GM13976 (cell line): ENCODE measurements around the gene KIAA1586.

ENCODE experiments used
- DNase-seq: peaks from one replicate; pipeline ENCODE4 v3.0.0; 2012; ENCODE audit warnings: low spot score
- CTCF ChIP-seq: IDR thresholded peaks from 2 replicates; pipeline ENCODE4 v1.5.1; 2012; ENCODE audit warnings: borderline replicate concordance, mild to moderate bottlenecking; ENCODE audit not compliant: insufficient read depth; ENCODE audit errors: extremely low read depth, missing control alignments, control extremely low read depth
- in situ Hi-C: fragments of 300-500 bp; cut with MboI; formaldehyde crosslinking; loops from one replicate; pipeline ENCODE4 v1.12.0; 2022; ENCODE audit warnings: low sequenced_read_pairs, mixed read lengths, inconsistent platforms; ENCODE audit not compliant: unreplicated experiment

The KIAA1586 gene

GRCh38 chr6:57069920-57070331 lies 23.4 kb downstream of the KIAA1586 start:
- in situ Hi-C loops, result no loop called here
- no peak for DNase-seq
- TF ChIP-seq CTCF, result no peak

- in situ Hi-C loops, result no loop called here
- TF ChIP-seq CTCF, result no peak
- DNase-seq, result no peak
Measured at GRCh38 chr6:57072108-57072507, 25.6 kb downstream of the KIAA1586 start.

- no peak for TF ChIP-seq CTCF
- no peak for DNase-seq
- in situ Hi-C loops, result no loop called here
Measured at GRCh38 chr6:57074383-57074782, 27.9 kb downstream of the KIAA1586 start.

- no peak for TF ChIP-seq CTCF
- DNase-seq, result no peak
- in situ Hi-C loops, result no loop called here
Measured at GRCh38 chr6:57075092-57075491, 28.6 kb downstream of the KIAA1586 start.

GRCh38 chr6:57078531-57079207 lies 32.2 kb downstream of the KIAA1586 start:
- in situ Hi-C loops, result no loop called here
- DNase-seq, result no peak
- TF ChIP-seq CTCF, result no peak

GRCh38 chr6:57085471-57085870 lies 39.0 kb downstream of the KIAA1586 start:
- DNase-seq, result no peak
- no peak for TF ChIP-seq CTCF

More at GRCh38 chr6:57085471-57085870, 39.0 kb downstream of the KIAA1586 start:
- in situ Hi-C loops, result no loop called here
